AG08395 (cell line): ENCODE results near the gene CYP27C1.
"Not testable (repeated sequence)": the region's sequence is repeated elsewhere in the genome, so short reads cannot be mapped to it uniquely, and the experiment has no call there.

Source experiments
- DNase-seq: peaks from one replicate; pipeline ENCODE4 v3.0.0; 2012; ENCODE audit warnings: mixed read lengths, low spot score

Gene CYP27C1

DNA sequence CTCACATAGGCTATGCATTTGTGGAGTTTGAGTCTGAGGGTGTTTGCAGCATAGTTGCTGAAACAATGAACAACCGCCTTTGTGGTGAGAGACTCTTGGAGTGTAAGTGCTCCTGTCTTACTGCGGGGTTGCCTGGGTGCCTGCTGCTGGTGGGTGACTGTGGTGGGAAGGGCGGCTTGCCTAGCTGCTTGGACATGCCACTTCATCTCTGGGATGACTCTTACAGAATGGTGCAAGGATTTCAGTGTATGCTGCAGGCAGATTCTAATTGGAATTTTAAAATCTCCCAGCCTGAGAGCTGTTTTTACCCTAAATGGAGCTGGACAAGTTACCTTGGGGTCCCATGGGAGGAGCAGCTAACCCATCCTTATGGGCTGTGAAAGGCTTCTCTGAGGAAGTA is 50.1 kb downstream of the CYP27C1 start:
- DNase-seq, result no peak

DNA sequence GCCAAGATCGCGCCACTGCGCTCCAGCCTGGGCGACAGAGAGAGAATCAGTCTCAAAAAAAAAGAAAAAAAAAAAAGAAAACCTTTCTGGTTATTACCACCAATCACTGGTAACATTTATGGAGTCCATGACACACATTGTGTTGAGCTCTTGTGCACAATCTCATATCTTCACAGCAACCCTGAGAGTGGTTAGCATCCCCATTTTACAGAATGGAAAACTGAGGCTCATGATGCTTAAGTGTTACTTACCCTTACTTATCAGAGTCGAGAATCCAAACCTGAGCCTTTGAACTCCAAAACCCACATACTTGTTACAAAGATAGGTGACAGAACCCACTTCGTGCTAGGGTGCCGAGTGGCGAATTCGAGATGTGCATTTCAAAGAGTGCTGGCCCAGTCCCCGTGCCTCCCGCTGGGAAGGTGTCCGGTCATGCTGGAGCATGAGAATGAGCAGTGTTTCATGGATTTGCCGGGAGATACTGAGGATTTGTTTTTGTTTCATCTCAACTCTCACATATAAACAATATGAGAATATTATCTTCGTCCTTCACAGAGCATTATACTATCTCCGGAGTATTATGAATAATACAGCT is 50.9 kb downstream of the CYP27C1 start:
- DNase-seq, result no peak

DNA sequence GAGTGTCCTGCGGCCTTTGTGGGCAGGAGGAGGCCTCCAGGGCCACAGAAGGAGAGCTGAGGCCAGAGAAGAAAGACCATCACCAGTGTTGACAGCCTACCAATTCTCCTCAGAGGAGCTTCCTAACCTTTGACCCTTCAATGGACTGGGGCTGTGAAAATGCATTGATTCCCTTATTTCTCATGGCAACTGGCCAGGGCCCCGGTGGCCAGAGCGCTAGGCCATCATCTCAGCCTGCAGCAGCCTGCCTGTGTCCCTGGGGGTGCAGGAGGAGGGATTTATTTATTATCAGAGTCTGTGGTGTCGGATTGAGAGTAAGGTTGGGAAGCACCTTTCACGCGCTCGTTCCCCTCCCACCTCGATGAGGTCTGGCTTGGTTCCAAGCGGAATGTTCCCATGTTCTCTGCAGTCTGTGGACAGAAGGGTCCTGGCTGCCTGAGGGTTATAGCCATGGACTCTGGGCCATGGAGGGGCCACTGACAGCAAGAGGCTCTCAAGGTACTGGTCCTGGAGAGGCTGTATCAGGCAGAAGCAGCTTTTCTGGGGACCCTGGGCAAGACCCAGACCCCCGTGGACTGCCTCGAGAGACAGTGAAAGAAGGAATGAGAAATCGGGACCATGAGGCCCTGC is 53.8 kb downstream of the CYP27C1 start:
- DNase-seq, result no peak

DNA sequence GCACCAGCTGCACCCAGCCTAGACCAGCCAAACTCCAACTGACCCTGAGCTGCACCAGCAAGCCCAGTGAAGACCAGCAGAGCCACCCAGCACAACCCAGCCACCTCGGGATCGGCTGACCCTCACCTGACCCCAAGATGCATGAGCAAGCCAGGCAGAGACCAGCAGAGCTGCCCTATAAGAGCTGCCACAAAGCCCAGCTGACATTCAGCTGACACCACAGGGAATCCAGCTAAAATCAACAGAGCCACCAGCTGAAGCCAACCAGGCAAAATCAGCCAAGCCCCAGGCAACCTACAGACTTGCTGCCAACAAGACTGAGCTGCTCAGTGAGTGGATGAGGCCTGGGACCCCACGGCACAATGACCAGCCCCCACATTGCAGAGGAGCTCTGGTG is 54.6 kb downstream of the CYP27C1 start:
- no peak for DNase-seq

DNA sequence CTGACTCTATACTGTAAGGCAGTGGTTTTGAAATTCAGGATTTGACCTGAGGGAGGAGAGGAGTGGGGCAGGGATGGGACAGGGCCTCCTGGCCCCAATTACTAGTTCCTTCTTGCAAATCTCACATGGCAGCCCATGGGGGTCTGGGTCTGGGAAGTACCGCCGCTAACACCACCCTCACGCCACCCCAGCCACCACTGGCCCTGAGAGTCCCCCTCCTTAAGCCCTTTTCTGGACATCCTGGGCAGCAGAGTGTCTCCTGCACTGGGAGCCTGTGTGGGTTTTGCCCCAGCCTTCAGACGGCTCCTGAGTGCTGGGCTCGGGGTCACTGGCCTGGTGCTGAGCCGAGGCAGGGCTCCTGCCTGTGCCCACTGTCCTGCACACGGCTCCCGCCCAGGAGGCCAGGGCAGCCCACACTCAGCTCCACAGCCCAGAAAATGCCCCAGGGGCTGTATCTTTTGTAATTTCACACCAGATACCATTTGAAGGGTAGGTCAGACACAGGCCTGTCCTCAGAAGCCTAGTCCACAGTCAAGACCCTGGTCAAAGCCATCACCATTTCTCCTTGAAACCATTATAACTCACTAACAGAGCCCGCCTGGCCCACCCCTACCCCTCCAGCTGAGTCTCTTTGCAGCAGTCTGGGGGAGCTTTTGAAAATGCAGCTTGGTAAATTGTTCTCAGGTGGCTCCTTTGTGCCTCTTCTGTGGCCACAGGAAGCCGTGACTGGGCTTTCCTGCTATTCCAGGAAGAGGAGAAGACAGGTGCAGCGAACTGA is 55.1 kb downstream of the CYP27C1 start:
- DNase-seq, result no peak

DNA sequence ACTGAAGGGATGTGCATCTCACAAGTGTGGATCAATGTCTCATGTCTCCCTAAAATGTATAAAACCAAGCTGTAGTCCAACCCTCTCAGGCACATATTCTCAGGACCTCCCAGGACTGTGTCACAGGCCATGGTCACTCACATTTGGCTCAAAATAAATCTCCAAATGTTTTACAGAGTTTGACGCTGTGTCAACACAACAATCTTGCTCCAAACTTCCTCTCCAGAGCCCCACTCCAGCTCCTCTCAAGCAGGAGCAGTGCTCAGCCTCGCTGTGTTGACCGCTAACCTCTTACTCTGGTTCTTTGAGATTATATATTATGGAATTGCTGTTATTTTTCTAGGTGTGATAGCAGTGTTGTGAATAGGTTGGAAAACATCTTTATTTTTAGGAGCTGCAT is 56.2 kb downstream of the CYP27C1 start:
- DNase-seq, result no peak

DNA sequence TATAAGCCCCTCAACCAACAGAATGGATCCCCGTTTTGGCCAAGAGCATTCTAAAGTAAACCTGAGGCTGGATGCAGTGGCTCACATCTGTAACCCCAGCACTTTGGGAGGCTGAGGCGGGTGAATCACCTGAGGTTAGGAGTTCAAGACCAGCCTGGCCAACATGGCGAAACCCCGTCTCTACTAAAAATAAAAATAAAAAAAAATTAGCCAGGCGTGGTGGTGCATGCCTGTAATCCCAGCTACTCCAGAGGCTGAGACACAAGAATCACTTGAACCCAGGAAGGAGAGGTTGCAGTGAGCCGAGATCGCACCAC is 57.1 kb downstream of the CYP27C1 start:
- DNase-seq, result not testable (repeated sequence)

DNA sequence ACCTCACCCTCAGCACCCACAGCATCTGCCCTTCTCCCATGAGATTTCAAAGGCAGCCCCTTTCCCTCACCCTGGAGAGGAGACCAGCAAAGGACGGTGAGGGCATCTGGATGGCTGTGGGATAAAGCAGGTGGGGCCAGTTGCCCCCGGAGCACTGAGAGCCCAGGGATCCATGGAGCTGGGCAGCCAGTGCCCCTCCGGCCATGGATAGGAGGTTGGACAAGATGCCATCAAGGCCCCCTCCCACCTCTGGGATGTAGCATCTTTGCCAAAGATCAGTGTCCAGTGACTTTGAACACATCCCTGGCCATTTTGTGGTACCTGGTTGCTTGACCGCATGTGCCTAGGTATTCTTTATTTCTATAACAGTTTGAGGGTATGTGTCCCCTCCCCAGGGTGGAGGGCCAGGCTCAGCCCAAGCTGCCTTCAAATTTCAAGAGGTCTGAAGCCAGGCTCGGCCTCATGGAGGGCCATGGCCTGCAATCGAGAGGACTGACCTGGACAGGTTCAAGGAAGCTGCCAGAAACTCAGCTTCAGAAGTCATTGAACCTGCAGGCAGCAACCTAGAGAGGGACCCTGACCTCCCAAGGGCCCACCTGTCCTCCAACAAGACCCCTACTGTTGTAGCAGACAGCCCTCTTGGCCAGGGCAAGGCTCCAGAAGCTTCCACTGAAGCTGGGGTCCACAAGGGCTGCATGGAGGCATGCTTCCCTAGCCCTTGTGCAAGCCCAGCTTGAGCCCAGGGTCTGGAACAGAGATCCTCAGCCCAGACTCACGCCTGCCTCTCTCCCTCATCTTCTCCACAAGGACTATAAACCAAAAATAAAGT is 57.6 kb downstream of the CYP27C1 start:
- no peak for DNase-seq

DNA sequence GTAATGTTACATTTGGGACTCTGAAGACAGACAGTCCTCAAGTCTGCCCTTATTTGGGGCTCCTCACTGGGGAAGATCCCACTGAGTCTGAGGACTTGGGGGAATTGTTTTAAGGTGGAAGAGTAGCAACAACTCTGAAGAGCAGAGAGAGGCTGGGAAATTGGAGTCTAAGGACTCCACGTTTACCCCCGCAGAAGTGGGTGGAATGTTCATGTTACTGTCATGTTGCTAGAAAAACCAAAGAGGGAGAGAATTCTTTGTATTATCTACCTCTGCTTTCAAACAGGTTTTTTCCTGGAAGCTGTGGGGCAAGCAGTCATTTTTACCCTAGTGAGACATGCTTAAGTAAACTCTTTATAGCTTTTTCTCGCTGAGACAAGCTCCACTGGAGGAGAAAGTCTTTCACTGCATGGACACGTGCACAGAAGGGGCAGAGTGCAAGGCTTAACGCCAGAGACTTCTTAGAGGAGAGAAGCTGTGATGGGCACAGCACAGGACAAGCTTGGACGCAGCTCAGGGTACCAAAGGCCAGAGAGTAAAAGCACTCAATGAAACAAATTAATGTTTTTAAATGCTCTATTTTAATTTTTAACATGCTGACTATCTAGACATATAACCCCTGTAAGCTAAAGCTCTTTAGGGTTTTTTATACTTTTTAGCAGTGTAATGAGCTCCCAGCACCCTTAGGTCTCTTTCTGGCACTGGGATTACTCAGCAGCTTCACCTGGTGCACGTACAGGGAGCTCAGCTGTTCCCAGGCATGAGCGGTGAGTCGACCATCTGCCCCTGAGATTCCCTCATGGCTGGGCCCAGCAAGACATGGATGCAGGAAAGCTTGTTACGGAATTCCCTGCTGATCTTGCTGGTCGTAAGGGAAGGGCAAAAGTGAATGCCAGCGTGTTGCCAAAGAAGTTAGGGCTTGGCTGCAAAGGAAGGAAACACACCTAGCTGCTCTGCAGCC is 58.6 kb downstream of the CYP27C1 start:
- no peak for DNase-seq

DNA sequence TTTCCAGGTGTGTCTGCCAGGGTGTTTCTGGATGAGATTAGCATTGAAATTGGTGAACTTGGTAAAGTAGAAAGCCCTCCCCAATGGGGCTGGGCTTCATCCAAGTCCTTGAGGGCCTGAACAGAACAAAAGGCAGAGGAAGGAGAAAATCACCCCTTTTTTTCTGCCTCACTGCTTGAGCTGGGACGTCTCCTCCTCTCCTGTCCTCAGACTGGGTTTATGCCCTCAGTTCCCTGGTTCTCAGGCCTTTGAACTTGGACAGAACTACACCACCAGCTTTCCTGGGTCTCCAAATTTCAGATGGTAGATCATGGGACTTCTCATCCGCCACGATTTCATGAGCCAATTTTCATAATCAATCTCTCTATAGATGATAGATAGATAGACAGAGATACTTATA is 59.4 kb downstream of the CYP27C1 start:
- DNase-seq, result no peak

DNA sequence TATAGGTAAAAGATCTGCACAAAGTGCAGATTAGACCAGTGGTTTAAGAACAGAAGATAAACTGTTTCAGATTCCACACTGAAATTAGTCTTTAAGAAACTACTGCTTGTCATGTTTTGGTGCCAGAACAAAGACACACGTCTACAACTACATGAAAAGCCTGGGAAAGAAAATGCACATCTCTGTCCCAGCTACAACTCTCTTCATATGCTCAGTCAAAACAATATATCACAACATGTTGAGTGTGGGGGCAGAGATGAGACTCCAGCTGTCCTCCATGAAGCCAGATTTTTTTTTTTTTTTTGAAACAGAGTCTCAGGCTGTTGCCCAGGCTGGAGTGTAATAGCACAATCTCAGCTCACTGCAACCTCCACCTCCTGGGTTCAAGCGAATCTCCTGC is 60.6 kb downstream of the CYP27C1 start:
- DNase-seq, result no peak

DNA sequence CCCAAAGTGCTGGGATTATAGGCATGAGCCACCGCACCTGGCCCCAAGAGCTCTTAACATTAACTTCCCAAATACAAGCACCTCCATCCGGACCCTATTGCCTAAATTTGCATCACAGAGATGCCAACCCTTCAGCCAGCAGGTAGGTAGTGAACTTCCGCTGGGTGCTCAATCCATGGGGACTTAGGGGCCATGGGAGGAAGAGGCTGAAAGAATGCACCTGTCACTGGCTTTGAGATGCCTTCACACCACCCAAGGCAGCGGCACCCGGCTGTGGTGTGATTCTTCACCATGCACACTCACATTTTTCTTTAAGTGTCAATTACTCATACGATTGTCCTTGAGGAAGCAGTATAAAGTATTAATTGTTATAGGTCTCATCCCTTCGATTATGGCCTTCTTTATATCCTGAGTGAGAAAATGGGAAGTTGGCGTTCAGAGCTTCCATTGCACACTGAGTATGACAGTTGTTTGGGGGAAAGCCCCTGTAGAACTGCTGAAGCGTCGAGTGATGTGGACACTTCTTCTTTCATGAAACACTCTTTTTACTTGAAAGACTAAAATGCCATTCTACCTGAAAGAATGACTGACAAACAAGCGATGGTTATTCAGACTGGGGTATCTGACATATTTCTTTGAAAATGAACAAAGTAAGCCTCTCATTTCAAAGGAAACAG is 61.3 kb downstream of the CYP27C1 start:
- no peak for DNase-seq

DNA sequence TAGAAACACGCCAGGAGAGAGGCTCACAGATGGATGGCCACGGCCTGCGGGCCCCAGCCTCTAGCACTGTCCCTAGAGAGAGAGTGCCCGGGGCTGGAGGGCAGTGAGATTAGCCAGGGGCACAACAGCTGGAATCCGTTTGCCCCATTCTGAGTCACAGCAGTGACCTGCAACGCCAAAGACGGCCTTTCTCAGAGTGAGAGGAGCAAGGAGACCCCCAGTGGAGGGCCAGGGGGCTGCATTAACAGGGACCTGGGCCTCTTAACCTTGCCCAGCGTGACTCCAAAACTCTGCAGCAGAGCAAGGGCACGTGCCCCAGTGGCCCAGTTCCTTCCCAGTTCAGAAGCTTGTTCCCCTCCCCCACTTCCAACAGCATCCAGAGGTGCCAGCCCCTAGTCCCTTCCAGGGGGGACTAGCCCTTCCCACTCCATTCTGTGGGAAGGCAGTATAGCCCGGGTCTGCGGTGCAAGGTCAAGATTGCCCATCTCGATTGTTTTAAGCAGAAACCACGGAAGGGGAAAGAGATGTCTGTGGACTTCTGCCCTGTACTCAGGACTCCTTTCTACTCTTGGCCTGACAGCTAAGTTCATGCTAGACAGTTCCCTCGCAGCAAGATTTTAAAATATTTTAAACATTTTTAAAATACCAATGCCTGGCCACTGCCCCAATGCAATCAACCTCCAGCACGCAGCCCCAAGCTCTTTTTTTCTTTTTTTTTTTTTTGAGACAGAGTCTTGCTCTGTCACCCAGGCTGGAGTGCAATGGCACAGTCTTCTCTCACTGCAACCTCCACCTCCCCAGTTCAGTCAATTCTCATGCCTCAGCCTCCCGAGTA is 62.2 kb downstream of the CYP27C1 start:
- DNase-seq, result no peak

DNA sequence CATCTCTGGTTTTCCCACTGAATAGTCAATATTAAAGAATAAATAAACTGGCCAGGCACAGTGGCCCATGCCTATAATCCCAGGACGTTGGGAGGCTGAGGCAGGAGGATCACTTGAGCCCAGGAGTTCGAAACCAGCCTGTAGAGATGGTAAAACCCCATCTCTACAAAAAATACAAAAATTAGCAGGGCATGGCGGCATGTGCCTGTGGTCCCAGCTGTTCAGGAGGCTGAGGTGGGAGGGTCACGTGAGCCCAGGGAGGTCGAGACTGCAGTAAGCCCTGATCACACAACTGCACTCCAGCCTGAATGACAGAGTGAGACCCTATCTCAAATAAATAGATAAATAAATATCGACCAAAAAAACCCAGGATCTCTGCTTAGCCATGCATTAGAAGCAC is 63.0 kb downstream of the CYP27C1 start:
- DNase-seq, result no peak

DNA sequence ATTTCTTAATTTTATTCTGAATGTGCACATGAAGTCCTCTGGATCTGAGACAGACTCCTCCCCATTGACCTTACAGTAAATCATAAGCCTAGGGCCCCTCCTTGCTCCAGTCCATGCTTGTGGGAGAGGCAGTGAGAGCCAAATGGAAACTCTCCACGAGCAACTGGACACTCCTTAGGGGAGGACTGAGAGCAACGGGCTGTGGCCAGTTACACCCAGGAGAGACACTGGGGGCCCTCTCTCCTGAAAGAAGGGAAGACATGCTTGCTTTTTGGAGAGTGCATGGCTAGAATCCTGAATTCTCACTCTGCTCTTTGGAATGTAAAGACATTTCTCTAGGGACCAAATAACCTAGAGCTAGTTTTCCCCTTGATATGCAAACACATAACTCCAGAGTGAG is 64.2 kb downstream of the CYP27C1 start:
- DNase-seq, result peak; percentile 76

DNA sequence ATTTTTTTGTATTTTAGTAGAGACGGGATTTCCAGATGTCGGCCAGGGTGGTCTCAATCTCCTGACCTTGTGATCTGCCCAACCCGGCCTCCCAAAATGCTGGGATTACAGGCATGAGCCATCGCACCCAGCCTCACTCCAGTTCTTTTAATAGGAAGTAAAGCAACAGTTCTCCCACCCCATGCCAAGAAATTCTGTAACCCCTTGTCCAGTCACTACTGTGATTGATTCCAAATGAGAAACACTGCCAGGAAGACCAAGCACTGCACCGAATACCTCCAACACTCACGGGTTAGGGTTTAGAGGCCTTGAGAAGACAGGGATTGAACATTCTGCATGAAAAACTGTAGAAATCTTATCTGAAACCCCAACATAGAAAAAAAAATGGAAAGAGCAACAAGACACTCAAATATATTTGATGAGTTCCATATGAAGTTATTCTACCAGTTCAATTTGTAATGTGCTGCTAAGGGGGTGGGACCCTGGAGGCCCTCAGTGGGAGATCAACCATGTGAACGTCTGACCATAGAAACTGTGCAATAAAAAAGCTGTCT is 65.0 kb downstream of the CYP27C1 start:
- peak; percentile 59 for DNase-seq

DNA sequence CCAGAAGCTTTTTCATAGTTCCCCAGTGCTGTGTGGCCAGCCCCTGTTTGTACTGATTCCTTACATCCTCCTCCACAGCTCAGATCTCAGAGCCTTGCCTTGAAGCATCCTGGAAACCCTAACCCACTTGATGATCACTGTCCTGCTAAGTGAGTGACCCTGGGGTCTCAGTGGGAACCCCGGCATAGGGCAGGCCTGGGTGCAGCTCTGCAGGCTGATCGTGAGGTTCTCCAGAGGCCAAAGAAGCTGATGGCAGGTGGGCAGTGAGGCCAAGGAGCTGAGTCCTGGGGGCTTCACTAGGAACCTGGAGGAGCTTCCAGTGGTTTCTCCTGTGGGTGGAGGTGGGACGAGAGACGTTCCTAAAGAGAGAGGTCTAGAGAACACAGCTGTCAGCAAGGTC is 65.7 kb downstream of the CYP27C1 start:
- DNase-seq, result no peak

DNA sequence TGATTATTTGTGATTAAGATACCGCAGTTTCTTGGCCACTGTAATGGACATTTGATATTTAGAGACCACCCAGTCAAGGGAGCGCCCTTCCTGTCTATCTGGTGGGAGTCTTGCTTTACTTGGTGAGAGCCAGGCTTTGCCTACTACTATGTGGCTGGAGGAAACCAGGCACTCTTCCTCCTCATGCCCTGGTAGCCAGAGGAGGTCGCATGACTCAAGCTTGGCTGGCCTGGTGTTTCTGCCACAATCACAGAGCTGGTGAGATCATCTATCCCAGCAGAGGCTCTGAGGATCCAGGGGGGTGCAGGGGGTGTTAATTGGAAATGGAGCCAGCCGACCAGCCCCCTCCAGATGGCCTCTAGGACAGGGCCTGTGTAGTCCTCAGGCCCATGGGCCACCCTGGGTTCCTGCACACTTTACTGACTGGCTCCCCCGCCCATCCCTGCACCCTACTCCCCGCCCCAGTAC is 66.4 kb downstream of the CYP27C1 start:
- peak; percentile 91 for DNase-seq

DNA sequence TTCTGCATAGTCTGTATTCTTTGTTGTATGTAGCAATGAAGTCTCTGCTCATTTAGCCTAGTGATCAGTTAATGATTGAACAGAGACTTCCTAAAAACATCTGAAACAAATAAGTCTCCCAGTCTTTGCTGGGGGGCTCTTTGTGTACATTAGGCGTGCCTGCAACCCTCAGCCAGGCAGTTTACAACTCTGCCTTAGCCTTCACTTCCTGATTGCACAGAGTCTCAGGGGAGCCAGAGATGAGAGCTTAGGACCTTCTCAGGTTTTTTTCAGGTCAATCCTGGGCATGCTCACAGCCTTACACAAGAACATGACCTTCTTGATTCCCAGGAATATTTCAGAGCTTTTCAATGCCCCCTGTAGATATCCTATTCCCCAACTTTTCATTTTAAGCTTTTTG is 69.1 kb downstream of the CYP27C1 start:
- no peak for DNase-seq

DNA sequence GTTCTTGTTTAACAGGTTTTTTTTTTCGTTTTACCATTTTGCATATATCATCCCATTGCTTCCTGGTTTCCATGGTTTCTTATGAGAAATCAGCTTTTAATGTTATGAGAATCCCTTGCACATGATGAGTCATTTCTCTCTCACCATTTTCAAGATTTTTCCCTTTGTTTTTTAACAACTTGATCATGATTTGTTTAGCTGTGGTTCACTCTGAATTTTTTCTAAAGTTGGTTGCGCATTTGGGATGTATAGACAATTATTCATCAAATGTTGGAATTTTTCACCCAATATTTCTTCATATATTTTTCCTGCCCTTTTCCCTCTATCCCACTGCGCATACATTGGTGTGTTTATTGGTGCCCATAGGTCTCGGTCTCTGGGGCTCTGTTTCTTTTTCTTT is 70.7 kb downstream of the CYP27C1 start:
- peak; percentile 74 for DNase-seq
